ENCODE data around the gene C1QL4.
"Not testable (repeated sequence)": the region's sequence is repeated elsewhere in the genome, so short reads cannot be mapped to it uniquely, and the experiment has no call there.

C1QL4 gene

GRCh38 chr12:49304161-49304560, 32.8 kb downstream of the C1QL4 start:
- DNase-seq (ENCODE audit: low read depth in 3 of 3), result no peak

DNA sequence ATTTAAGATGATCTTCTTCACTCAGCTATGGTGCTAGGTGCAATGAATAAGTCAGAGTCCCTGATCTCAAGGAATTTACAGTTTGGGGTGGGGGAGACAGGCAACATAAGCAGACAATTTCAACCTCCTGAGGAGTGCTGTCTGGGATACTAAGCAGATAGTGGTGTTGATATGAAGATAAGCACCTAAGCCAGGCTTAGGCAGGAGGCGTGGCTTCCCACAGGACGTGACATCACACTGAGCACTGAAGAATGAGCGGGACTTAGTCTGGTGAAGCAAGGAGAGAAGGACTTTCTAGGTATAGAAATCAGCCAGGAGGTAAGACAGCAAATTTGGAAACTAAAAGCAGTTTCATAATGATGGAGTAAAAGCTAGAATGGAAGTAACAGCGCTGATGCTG, 35.2 kb downstream of the C1QL4 start:
- DNase-seq (ENCODE audit: low read depth in 3 of 3), result no peak

GRCh38 chr12:49298160-49298559, 38.8 kb downstream of the C1QL4 start:
- DNase-seq (ENCODE audit: low read depth in 3 of 3), result no peak

DNA sequence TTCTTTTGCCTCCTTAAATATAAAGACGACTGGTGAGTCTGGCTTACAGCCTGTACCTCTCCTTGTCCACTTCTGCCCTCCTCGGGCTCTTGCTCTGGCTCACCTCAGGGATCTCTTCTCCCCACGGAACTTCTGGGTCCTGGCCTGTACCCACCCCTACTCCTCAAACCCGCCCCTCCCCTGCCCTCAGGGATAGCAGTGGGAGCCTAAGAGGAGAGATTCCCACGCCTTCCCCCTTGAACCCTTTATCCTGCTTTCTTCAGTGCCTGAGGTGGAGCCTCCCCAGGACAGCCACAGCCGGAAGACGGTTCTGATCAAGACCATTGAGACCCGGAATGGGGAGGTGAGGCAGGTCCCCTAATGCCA, 39.3 kb downstream of the C1QL4 start:
- no peak for DNase-seq (ENCODE audit: low read depth in 3 of 3)

GRCh38 chr12:49296836-49297694, 39.9 kb downstream of the C1QL4 start:
- no peak for DNase-seq (ENCODE audit: low read depth in 3 of 3)

- DNase-seq (ENCODE audit: low read depth in 3 of 3), result peak; percentile 39 to 47 (median 41)
Measured at GRCh38 chr12:49296034-49296835, 40.8 kb downstream of the C1QL4 start.

DNA sequence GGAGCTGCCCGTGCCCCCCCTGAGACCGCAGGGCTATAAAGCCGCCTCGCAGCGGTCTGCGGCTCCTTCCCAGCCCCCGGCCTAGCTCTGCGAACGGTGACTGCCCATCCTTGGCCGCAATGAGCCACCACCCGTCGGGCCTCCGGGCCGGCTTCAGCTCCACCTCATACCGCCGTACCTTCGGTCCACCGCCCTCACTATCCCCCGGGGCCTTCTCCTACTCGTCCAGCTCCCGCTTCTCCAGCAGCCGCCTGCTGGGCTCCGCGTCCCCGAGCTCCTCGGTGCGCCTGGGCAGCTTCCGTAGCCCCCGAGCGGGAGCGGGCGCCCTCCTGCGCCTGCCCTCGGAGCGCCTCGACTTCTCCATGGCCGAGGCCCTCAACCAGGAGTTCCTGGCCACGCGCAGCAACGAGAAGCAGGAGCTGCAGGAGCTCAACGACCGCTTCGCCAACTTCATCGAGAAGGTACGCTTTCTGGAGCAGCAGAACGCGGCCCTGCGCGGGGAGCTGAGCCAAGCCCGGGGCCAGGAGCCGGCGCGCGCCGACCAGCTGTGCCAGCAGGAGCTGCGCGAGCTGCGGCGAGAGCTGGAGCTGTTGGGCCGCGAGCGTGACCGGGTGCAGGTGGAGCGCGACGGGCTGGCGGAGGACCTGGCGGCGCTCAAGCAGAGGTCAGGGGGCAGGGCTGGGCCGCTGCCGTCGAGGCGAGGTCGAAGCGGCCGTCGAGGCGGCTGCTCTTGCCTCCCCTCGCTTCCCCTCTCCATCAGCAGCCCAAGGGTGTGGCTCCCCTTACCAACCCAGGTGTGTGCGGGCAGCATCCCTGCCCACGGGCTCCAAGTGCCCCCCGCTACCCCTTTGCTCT, 41.7 kb downstream of the C1QL4 start, which contains the start of gene PRPH:
PRPH (plus strand) TSS at position 66 of the 855 bp plus-strand sequence; CDS start at position 120, 54 bp downstream.
- DNase-seq (ENCODE audit: low read depth in 3 of 3), result no peak

- no peak for DNase-seq (ENCODE audit: low read depth in 3 of 3)
Measured at GRCh38 chr12:49294804-49295081, 42.2 kb downstream of the C1QL4 start.

DNA sequence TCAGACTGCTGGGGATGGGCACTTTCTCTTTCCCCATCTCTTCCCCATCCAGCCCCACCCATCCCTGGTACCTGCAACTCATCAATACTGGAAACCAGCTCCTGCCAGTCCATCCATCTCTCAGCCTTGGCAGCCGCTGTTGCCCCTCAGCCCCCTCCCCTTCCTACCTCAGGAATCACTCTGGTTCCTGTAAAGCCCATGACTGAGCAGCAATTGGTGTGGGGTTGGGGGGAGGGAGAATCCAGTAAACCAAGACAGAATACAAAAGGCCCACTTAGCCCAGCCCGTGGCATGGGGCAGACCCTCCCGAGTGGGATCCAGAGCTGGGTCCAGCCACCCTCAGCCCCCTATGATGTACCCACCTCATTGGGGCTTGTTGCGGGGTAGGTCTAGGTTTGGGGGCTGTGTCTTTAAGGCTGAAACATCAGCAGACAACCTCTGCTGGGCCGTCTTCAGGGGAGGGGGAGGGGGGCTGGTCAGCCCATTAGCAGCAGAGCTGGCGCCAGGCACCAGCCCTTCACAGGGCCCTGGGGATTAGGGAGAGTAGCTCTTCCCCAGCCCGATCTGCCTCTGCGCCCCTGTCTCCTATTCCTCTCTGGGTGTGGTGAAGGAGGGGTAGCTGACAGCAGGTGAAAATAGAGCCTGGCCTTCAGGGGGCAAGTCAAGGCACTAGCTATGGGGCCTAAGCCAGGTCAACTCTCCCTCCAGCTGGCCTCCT, 42.7 kb downstream of the C1QL4 start:
- no peak for DNase-seq (ENCODE audit: low read depth in 3 of 3)

GRCh38 chr12:49293056-49293956, 43.7 kb downstream of the C1QL4 start:
- DNase-seq (ENCODE audit: low read depth in 3 of 3), result no peak

DNA sequence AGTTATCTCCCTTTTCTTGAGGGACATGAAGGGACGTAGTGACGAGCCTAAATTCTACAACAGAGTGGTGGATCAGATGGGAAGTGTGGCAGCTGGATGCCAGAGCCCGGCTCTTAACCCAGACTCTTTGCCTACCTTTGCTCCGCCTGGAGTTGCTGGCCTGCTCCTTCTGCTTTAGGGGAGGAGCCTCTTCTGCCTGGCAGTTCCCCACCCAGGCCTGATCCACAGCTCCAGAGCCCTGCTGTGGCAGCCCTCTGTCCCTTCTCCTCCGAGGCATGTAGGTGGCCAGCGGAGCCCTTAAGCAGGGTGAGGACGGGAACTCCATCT, 44.3 kb downstream of the C1QL4 start:
- no peak for DNase-seq (ENCODE audit: low read depth in 3 of 3)

DNA sequence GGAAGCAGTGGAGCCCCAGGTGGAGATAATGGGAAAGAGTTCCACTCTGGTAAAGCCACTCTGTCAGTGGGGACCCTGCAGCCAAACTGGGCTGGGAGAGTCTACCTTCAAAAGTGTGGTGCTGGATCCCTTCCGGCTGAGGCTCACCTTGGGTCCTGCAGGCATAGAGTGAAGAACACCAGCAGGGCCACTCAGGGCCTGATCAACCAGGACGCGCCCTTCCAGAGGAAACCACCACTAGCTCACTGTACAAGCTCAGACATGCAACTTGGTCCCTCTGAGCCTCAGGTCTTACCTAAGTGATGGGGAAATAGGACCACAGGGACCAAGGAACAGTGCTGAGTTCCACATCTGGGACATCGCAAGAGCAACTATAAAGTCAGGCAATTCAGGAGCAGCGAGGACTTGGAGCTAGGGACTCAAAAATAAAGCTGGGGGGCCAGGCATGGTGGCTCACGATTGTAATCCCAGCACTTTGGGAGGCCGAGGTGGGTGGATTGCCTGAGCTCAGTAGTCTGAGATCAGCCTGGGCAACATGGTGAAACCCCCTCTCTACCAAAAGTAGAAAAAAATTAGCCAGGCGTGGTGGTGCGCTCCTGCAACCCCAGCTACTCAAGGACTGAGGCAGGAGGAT, 47.9 kb downstream of the C1QL4 start:
- no peak for DNase-seq (ENCODE audit: low read depth in 3 of 3)

GRCh38 chr12:49288412-49288853, 48.6 kb downstream of the C1QL4 start:
- DNase-seq (ENCODE audit: low read depth in 3 of 3), result peak in 2 of 3 experiments; percentile 27 to 48

DNA sequence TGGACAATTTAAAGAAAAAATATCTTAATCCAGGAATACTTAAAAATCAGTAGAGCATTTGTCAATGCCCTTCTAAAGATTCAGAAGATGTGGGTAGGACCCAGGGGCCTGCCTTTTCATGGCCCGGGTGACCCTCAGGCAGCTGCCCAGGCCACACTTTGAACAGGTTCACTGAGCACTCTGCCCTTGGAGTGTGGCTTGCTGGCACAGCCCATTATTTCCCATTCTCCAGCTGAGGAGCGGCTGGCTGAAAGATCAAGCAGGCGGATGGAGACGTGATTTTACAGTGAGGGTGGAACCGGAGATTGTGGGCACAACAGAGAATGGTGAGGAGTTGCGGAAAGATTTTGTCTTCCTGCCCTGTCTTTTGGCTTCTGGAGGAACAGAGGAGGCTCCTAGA, 49.1 kb downstream of the C1QL4 start:
- no peak for DNase-seq (ENCODE audit: low read depth in 3 of 3)

DNA sequence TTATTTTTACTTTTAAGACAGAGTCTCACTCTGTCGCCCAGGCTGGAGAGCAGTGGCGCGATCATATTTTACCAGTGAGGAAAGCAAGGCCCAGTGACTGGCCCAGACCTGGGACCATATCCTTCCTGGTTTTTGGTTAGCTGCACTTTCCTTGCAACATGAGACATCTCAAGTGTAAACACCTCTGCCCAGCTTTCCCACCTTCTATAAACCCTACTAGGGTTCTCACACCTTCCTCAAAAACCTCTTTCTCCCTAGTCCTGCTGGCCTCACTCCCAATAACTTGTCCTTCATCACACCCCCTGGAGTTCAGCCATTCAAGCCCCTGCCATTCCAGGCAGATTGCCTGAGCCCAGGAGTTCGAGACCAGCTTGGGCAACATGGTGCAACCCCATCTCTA, 52.3 kb downstream of the C1QL4 start:
- no peak for DNase-seq (ENCODE audit: low read depth in 3 of 3)

DNA sequence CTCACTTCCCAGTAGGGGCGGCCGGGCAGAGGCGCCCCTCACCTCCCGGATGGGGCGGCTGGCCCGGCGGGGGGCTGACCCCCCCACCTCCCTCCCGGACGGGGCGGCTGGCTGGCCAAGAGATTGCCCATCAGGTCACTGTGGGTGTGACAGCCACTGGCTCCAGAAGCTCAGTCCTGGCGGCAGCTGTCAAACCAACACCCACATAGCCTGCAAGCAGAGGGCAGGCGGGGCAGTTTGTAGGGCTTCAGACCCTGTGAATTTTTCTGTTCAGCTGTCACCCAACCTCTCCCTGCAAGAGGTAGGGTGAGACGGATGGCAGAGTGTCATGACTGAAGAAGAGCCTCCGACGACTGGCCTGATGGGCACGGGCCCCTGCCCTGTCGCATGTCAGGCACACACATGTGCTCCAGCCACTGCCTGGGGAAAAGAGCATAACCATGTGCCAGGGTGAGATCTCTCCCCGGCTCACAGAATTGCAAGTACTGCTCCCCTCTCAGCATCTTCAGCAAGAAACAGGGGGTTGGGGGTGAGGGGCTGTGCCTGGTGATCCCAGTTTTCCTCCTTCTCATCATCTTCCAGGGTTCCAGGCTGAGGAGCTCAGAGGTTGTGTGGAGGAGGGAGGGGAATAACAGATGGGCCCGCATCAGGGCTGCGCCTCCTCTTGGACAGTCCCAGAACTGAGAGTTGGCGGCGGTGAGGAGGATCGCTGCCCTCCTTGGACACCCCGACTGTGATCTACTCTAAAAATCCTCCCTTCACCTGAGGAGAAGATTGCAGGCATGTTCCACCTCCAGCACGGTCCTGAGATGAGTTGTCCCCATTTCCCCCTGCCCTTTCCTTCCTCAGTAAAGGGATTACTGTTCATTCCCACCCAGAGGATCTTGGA, 53.2 kb downstream of the C1QL4 start:
- DNase-seq (ENCODE audit: low read depth in 3 of 3), result no peak

DNA sequence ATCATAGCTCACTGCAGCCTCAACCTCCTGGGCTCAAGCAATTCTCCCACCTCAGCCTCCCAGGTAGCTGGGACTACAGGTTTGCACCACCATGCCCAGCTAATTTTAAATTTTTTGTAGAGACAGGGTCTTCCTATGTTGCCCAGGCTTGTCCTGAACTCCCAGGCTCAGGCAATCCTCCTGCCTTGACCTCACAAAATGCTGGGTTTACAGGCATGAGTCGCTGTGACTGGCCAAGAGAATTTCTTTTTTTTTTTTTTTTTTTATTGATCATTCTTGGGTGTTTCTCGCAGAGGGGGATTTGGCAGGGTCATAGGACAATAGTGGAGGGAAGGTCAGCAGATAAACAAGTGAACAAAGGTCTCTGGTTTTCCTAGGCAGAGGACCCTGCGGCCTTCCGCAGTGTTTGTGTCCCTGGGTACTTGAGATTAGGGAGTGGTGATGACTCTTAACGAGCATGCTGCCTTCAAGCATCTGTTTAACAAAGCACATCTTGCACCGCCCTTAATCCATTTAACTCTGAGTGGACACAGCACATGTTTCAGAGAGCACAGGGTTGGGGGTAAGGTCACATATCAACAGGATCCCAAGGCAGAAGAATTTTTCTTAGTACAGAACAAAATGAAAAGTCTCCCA, 54.1 kb downstream of the C1QL4 start:
- not testable (repeated sequence) for DNase-seq (ENCODE audit: low read depth in 3 of 3)

Measured in stimulated activated CD4-positive, alpha-beta T cell treated with anti-CD3 and anti-CD28 coated beads, TNF-alpha, amount 100 ng/mL, for 4 hours (primary cell).